Cardiac fibroblast (primary cell): ENCODE results near the gene MCEMP1.

ENCODE experiments used
- DNase-seq, 2 donors: peaks; one replicate each; pipeline versions ENCODE4 v3.0.0 to v3.0.0-alpha.2; 2010; ENCODE audit warnings: low read depth in 2 of 2
- H3K4me3 ChIP-seq, 2 donors: replicated peaks in 1 of 2; 1 replicate in 1 of 2; 2 replicates in 1 of 2; pipeline ENCODE4 v1.5.1; 2011; ENCODE audit warnings: low read depth in 2 of 2, low read length in 2 of 2, mild to moderate bottlenecking in 2 of 2, moderate library complexity in 1 of 2
- TF ChIP-seq, protein P1 (sequence below): IDR thresholded peaks from one replicate; pipeline ENCODE4 v1.5.1; 2011; ENCODE audit warnings: low read depth, mild to moderate bottlenecking, low read length, inconsistent platforms

Gene MCEMP1

DNA sequence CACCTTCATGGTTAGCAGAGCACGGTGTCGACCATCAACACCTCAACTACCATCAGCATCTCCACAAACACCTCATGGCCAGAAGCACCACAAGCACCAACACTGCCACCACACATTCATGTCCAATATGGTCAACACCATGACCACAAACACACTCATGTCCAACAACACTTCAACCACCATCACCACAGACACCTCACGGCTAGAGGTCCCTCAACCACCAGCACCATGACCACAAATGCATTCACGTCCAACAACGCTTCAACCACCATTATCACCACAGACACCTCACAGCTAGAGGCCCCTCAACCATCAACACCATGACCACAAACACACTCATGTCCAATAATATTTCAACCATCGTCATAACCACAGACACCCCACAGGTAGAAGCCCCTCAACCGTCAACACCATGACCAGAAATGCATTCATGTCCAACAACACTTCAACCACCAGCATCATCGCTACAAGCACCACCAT, 13.9 kb downstream of the MCEMP1 start:
- no peak overlapping the region for H3K4me3 ChIP-seq
- no peak for DNase-seq
- TF ChIP-seq, protein P1, sequence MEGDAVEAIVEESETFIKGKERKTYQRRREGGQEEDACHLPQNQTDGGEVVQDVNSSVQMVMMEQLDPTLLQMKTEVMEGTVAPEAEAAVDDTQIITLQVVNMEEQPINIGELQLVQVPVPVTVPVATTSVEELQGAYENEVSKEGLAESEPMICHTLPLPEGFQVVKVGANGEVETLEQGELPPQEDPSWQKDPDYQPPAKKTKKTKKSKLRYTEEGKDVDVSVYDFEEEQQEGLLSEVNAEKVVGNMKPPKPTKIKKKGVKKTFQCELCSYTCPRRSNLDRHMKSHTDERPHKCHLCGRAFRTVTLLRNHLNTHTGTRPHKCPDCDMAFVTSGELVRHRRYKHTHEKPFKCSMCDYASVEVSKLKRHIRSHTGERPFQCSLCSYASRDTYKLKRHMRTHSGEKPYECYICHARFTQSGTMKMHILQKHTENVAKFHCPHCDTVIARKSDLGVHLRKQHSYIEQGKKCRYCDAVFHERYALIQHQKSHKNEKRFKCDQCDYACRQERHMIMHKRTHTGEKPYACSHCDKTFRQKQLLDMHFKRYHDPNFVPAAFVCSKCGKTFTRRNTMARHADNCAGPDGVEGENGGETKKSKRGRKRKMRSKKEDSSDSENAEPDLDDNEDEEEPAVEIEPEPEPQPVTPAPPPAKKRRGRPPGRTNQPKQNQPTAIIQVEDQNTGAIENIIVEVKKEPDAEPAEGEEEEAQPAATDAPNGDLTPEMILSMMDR, result no peak

DNA sequence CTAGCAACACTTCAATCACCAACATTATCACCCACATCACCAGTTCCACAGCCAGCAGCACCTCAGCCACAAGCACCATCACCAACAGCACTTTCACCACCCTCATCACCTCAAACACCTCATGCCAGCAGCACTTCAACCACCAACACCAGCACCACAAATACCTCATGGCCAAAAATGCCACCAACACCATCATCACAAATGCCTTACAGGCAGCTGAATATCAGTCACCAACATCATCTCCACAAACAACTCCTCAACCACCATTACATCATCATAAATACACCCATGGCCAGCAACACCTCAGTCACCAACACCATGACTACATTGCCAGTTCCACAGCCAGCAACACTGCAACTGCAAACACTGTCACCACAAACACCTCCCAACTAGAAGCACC, 14.6 kb downstream of the MCEMP1 start:
- no peak for DNase-seq
- H3K4me3 ChIP-seq, result no peak overlapping the region
- TF ChIP-seq, protein P1, result no peak

DNA sequence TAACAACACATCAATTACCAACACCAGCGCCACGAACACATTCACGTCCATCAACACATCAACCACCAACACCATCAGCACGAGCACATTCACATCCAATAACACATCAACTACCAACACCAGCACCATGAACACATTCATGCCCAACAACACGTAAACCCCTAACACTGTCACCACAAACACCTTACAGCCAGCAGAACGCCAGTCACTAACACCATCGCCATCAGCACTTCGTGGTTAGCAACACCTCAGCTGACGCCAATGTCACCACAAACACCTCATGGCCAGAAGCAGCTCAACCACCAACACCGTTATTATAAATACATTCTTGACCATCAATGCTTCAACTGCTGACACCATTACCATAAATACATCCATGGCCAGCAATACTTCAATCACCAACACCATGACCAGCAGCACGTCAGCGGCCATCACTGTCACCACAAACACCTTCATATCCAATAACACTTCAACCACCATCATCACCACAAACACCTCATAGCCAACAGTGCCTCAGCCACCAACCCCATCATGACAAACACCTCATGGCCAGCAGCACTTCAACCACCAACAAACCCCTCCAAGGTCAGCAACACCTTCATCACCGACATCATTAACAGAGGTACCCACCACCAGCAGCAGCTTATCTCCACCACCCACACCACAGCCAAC, 15.7 kb downstream of the MCEMP1 start:
- no peak overlapping the region for H3K4me3 ChIP-seq
- TF ChIP-seq, protein P1, result no peak
- no peak for DNase-seq

DNA sequence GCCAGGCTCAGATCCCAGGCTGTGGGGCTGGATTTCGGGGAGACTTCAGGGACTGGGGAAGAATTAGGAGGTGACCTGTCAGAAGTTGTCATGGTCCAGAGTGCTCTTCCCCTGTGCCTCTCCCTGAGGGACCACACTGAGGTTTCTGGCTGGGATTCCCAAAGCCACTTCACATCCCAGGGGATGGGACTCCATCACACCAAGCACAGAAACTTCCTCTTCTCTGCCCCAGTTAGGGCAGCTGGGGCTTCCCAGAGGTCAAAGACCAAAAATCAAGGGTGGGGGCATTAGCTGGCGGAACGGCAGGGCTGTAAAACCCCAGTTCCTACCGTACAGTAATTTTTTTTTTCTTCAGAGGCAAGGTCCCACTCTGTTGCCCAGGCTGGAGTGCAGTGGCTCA, 17.6 kb downstream of the MCEMP1 start:
- H3K4me3 ChIP-seq, result no peak overlapping the region
- TF ChIP-seq, protein P1, result no peak
- DNase-seq, result no peak

DNA sequence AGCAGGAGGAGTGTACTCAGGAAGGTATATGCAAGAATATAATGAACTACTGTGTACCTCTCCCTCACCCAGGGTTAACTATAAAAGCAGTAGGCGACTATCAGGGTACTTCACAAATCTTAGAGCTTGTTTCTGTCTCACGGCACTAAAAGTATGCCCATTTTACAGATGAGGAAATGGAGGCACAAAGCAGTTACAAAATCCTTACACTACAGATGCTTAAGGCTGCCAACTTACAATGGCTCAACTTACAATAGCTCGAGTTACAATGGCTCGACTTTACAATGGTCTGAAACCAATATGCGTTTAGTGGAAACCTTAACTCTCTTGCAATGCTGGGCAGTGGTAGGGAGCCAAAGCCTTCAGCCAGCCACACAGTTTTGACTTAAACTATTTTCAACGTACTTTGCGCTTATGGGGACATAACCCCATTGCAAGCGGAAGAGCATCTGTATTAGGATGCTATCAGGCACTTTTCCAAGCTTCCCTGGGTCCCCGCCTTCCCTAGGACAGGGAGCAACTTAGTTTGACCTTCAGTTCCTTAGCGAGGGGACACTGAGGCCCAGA, 20.9 kb downstream of the MCEMP1 start:
- no peak overlapping the region for H3K4me3 ChIP-seq
- no peak for DNase-seq
- TF ChIP-seq, protein P1, result no peak

DNA sequence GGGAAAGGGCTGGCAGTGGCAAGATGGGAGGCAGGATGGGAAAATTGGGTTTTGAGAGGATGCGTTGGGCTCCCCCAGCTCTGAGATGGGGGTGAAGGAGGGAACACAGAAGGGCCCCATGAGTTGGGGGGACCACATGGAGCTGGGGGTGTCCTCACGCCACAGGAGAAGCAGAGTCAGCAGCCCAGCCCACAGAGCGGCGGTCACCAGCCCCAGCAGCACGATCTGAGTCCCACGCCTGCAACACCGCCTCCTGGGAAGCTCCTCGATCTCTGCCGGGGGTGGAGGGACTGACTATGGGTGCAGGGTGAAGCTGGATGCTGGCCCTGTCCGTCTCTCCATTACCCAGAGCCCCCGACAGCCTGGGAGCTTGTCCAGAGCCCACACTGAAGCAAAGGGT, 21.7 kb downstream of the MCEMP1 start:
- H3K4me3 ChIP-seq, result no peak overlapping the region
- DNase-seq, result no peak
- TF ChIP-seq, protein P1, result no peak
